GM18505 (cell line): ENCODE data around the gene ZGLP1.
A peak's percentile ranks its signal among the peaks of the same experiment; 100 is the strongest.

Source experiments
- ATAC-seq: cut with Tn5 transposase; IDR thresholded peaks from one replicate; pipeline ENCODE4 v1.9.1; 2021; ENCODE audit not compliant: unreplicated experiment
- POLR2A ChIP-seq: IDR thresholded peaks from 4 replicates; pipeline ENCODE4 v1.6.1; 2011; ENCODE audit warnings: borderline replicate concordance; ENCODE audit not compliant: insufficient read depth, insufficient read length; ENCODE audit errors: extremely low read depth

ZGLP1 gene

GRCh38 chr19:10333758-10334587 lies 24.4 kb upstream of the ZGLP1 start:
- TF ChIP-seq POLR2A: no peak
- no peak for ATAC-seq

GRCh38 chr19:10332965-10333757 lies 23.5 kb upstream of the ZGLP1 start, which contains the start of gene RAVER1:
Gene RAVER1 (minus strand): TSS chr19:10333529. CDS start chr19:10333507, 22 bp downstream.
- ATAC-seq: peak; percentile 88
- peak; percentile 91 for TF ChIP-seq POLR2A

GRCh38 chr19:10332158-10332964 lies 22.7 kb upstream of the ZGLP1 start:
- ATAC-seq: no peak
- TF ChIP-seq POLR2A: no peak

- no peak for ATAC-seq
- TF ChIP-seq POLR2A: no peak
Measured at GRCh38 chr19:10329555-10329954, 19.9 kb upstream of the ZGLP1 start.

DNA sequence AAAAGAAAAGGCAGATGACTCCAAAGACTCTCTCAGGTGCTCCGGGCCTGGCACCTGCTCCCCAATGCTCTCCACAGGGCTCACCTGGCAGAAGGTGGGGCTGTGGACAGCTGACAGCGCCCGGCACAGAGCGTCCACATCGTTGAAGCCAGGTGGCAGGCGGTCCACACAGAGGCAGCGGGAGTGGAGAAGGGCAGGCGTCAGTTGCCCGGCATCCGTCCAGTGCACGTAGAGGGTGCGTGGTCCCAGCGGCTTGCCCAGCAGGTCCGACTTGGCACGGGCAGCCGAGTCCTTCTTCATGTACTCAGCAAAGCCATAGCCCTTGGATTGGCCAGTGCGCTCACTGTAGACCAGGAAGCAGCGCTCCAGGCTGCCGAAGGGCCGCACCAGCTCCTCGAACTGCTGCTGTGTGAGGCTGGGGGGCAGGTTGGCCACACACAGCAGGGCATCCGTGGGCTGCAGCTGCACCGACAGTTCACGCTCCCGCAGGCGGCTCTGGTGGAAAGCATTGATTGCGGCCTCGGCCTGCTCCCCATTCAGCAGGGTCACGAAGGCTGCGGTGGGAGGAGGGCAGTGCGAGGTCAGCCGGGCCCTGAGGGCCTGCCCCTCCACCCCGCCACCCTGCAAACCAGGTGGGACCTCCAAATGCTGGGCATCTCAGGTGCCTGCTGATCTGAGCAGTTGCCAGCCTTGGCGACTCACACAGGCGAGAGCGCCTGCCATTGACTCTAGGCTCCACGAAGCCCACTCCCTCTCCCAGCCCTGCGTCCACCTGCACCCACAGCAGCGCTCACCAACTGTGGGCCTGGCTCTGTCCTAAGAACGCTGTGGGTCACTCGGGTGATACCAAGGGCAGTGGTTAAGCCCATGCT lies 19.2 kb upstream of the ZGLP1 start:
- no peak for ATAC-seq
- TF ChIP-seq POLR2A: no peak

DNA sequence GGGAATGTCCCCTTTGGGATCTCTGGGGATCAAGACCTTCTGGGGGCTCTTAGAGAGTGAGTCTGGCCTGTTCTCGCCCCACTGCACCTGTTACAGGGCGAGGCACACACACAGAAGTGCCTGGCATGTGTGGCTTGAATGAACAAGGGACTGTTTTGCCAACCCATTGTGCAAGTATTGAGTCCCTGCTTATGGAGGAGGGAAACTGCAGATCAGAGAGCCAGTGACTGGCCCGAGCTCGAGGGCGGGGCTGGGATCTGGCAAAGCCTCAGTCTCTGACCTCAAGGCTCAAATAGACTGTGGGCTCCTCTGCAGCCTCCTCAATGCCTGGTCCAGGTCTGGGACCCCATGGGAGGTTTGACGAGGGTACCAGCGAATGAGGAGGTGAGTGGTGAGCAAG lies 18.2 kb upstream of the ZGLP1 start:
- TF ChIP-seq POLR2A: no peak
- ATAC-seq: no peak

DNA sequence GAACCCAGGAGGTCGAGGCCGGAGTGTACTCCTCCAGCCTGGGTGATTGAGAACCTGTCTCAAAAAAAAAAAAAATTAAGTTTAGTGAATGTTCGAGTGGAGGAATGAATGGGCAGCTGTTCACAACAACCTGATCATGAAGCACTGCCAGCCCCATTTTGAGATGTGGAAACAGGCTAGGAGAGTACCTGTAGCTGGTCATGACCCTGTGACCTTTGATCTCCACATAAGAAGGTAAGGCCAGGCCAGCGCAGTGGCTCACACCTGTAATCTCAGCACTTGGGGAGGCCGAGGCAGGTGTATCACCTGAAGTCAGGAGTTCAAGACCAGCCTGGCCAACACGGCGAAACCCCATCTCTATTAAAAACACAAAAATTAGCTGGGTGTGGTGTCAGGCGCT lies 16.1 kb upstream of the ZGLP1 start:
- no peak for TF ChIP-seq POLR2A
- no peak for ATAC-seq

- peak; percentile 21 for TF ChIP-seq POLR2A
- no peak for ATAC-seq
Measured at GRCh38 chr19:10321874-10322835, 12.5 kb upstream of the ZGLP1 start.

- TF ChIP-seq POLR2A: no peak
- no peak for ATAC-seq
Measured at GRCh38 chr19:10321417-10321797, 11.8 kb upstream of the ZGLP1 start.

DNA sequence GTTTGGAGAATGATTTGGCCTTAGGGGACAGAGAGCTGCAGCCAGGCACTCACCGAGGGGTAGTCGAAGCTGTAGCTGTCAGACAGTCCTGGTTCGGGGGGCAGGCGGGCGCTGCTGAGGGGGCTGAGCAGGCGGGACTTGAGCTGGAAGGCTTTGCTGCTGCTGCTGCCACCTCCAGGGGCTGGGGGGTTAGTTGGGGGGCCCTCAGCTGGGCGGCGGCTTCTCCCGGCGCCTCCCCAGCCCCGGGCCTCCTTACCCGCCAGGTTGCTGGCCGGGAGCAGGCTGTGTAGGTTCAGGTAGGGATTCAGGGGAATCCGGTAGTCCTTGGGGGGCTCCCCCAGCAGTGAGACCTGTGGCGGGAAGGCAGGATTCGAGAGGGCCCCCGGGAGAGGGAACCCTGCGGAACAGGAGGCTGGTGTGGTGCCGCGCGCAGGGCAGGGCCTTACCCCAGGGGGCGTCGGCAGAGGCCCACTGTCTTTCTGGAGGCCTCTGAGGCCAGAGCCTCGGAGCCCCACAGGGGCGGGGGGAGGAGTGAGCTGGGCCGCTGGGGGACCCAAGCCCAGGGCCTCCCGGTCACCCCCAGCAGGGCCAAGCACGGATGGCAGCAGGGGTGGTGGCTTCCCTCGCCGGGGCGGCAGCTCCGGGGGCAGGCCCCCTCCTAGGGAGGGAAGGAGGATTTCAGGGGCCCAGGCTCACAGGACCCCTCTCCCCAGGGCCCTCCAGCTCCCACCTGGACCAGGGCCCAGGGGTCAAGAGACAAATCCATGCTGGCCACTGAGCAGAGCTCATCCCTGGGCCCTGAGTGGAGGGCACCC lies 11.2 kb upstream of the ZGLP1 start:
- no peak for TF ChIP-seq POLR2A
- no peak for ATAC-seq

DNA sequence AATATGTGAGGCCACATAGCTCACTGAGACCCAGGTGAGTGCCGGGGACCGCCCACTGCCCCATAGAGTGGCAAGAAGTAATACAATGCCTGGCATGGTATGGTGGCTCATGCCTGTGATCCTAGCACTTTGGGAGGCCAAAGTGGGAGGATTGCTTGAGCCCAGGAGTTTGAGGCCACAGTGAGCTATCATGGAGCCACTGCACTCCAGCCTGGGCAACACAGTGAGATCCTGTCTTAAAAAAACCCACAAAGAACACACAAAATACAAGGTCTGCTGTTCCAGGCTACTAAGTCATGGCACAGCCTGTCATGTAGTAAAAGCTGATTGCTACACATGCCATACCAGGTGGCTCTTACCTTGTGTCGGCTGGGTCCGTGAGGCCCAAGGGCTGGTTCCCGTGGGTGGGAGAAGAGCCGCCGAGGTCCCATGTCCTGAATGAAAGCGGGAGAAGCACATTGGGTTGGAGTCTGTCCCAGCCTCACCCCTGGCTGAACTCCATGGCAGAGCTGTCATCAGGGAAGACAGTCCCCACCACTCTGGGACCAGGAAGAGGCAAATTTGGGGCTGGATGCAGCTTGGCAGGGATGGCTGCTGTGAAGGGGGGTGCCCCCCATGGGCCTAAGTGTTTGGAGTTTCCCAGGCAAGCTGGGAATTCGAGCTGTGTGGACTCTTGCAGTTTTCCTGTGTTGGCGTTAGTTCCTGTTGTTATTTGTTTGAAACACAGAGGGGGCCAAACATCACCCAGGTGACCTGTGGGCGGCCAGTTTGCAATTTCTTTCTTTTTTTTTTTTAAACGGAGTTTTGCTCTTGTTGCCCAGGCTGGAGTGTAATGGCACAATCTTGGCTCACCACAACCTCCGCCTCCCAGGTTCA lies 9.4 kb upstream of the ZGLP1 start:
- ATAC-seq: no peak
- TF ChIP-seq POLR2A: no peak
